GM12872 (cell line): ENCODE measurements around the gene MRPL49.

ENCODE experiments used
- TF ChIP-seq, protein P1 (sequence below): IDR thresholded peaks from 3 replicates; pipeline ENCODE4 v1.5.1; 2011; ENCODE audit warnings: low read depth, mild to moderate bottlenecking, low read length, moderate library complexity; ENCODE audit not compliant: insufficient read depth

The MRPL49 gene

DNA sequence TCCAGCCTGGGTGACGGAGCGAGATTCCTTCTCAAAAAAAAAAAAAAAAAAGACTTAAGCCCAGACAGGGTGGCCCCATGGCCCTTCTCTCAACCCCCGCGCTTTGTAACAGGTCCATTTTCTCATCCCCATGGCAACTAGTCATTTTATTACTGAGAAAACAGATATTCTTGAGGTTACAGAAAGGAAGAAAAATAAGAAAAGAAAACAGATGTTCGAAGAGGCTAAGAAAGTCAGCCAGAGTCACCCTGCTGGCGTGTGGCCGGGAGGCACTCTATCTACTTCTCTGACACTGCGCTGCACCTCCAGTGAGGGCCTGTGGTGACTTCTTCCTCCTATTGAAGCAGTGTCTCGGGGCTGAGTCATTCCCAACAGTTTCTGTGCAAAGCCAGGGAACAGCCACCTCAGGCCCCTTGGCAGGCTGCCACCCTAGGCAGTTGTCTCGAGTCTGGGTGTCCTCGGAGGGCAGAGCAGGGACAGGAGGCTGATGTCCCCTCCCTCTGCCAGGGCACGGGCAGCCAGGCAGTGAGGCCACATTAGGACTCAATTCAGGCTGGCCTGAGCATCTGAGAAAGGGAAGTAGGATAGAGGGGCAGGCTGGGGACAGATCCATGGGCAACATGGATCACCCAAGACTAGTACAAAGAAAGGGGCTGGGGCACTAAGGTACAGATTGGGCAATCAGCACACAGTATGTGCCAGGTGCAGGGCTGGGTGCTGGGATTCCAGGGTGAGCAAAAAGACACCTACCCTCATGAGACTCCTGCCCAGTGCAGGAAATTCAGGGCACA is 28.6 kb downstream of the MRPL49 start:
- TF ChIP-seq, protein P1, sequence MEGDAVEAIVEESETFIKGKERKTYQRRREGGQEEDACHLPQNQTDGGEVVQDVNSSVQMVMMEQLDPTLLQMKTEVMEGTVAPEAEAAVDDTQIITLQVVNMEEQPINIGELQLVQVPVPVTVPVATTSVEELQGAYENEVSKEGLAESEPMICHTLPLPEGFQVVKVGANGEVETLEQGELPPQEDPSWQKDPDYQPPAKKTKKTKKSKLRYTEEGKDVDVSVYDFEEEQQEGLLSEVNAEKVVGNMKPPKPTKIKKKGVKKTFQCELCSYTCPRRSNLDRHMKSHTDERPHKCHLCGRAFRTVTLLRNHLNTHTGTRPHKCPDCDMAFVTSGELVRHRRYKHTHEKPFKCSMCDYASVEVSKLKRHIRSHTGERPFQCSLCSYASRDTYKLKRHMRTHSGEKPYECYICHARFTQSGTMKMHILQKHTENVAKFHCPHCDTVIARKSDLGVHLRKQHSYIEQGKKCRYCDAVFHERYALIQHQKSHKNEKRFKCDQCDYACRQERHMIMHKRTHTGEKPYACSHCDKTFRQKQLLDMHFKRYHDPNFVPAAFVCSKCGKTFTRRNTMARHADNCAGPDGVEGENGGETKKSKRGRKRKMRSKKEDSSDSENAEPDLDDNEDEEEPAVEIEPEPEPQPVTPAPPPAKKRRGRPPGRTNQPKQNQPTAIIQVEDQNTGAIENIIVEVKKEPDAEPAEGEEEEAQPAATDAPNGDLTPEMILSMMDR, result no peak

- TF ChIP-seq, protein P1, result no peak
Measured at GRCh38 chr11:65151331-65151899, 29.3 kb downstream of the MRPL49 start.

DNA sequence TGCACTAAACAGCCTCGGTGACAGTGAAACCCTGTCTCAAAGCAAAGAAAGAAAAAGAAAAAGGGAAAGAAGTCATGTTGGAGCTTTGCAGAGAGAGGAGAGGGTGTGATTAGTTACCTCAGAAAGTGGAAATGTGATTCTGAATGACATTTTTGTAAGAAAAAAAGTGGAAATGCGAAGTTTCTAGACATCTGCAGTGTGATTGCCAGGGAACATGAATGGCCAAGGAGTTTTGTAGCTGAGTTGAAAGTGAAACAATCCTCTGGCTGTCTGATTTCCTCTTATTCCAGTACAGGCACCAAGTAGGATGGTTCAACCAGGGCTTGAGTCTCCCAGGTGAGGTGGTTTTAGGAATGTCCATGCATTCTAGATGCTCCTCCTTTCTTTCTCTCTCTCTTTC is 30.0 kb downstream of the MRPL49 start:
- TF ChIP-seq, protein P1, result no peak

DNA sequence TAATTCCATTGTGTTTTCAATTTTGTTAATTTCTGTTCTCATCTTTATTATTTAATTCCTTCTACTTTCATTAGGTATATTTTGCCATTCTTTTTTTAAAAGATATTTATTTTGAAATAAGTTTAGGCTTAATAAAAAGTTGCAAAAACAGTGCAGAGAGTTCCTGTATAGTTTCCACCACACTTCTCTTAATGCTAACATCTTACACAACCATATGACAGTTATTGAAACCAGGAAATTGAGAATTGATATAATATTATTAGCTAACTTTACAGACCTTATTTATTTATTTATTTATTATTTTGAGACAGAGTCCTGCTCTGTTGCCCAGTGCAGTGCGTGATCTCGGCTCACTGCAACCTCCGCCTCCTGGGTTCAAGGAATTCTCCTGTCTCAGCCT is 34.1 kb downstream of the MRPL49 start:
- TF ChIP-seq, protein P1, result no peak

GRCh38 chr11:65156926-65157325 is 34.8 kb downstream of the MRPL49 start:
- TF ChIP-seq, protein P1, result no peak

GRCh38 chr11:65157336-65157735 is 35.2 kb downstream of the MRPL49 start:
- TF ChIP-seq, protein P1, result no peak

GRCh38 chr11:65159012-65159411 is 36.9 kb downstream of the MRPL49 start:
- TF ChIP-seq, protein P1, result no peak
